Activated CD8-positive, alpha-beta memory T cell treated with anti-CD3 and anti-CD28 coated beads for 36 hours (primary cell): ENCODE results near the gene CEP295NL. TPM values are rescaled to one million over a fixed set of nuclear protein-coding genes. Genes with fewer than 3 reads are reported as not detected.
"Not testable (repeated sequence)": the region's sequence is repeated elsewhere in the genome, so short reads cannot be mapped to it uniquely, and the experiment has no call there.

Source experiments
- CTCF ChIA-PET: fragments of 350-600 bp; sonication (Branson Sonifier 250); formaldehyde crosslinking; loops from one replicate; lab custom pipeline; 2021; ENCODE audit warnings: antibody characterized with exemption; lab: Charles Lee
- POLR2A ChIA-PET: fragments of 350-600 bp; sonication (Branson Sonifier 250); formaldehyde crosslinking; loops from one replicate; lab custom pipeline; 2021; ENCODE audit warnings: antibody characterized with exemption; lab: Charles Lee
- total RNA-seq, 2 experiments: library from RNA; stranded (reverse); gene quantifications; one replicate each; pipeline ENCODE4 v1.2.3, GENCODE V29; 2021

CEP295NL gene
- total RNA-seq, 2 experiments from 2014 or later = not detected

DNA sequence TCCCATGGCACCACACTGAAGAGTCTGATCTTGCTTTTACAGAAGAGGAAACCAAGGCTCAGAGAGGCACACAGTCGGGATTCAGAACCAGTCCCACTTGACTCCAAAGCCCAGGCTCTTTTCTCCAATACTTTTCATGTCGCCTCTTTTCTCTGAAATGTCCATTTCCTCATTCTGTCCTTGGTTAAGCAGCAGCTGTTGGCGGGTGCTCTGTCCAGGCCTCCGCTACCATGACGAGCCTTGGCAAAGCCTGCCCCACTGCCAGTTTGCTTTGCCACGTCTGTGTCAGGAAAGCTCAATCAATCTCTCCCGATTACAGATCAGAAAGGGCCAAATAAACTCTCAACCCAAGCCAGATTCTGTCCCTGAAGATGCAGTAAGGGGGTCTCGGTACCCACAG, 9.1 kb upstream of the CEP295NL start:
- CTCF ChIA-PET = no interaction called here

DNA sequence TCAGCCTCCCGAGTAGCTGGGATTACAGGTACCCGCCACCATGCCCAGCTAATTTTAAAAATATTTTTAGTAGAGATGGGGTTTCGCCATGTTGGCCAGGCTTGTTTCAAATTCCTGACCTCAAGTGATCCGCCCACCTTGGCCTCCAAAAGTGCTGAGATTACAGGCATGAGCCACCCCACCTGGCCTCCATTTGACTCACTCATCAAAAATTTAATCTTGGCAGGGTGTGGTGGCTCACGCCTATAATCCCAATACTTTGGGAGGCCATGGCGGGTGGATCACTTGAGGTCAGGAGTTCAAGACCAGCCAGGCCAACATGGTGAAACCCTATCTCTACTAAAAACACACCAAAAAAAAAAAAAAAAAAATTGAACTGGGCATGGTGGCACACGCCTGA, 8.5 kb upstream of the CEP295NL start:
- CTCF ChIA-PET, POLR2A ChIA-PET: not testable (repeated sequence)

More for the DNA sequence above, 9.1 kb upstream of the CEP295NL start:
- POLR2A ChIA-PET = no interaction called here

DNA sequence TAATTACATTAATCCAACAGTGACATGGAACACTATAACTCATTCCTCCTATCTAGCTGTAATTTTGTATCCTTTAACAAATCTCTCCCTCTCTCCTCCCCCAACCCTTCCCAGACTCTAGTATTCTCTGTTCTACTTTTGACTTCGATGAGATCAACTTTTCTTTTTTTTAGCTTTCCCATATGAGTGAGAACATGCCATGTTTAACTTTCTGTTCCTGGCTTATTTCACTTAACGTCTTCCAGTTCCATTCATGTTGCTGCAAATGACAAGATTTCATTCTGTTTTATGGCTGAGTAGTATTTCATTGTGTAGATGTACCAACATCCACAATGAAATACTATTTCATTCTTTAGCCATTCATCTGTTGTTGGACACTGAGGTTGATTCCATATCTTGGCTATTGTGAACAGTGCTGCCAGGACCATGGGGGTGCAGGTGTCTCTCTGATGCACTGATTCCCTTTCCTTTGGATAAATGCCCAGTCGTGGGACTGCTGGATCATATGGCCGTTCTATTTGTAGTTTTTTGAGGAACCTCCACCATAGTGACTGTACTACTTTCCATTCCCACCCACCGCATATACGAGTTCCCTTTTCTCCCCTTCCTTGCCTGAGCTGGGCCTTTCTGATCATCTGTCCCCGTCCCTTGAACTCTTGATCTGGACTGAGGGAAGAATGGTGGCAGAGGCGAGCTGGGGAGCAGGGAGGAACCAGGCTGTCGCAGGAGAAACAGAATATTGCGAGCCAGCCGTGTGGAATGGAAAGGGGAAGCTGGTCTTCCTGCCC, 7.7 kb upstream of the CEP295NL start:
- POLR2A ChIA-PET = no interaction called here
- CTCF ChIA-PET = interaction anchor here (1.1 kb wide), 1 partner anchor 44 kb away, joined by 3 read pairs; no protein-coding TSS in a partner anchor

DNA sequence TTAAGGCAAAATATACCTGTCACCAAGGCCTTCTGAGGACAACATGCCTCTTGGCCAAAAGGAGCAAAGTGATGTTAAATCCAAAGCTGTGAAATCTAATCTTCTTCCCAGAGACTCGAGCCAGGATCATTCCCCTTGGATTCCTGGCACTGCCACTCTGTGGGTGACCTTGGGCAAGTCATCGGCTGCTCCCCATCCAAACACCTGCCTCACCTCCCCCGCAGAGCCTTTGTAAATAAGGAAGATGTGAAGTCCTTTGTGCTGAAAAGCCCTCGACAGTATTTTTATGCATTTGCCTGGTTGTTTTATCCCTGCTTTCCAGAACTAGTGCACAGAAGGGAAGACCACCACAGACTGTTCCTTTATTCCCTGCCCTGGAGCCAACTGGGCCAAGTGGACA, 5.4 kb upstream of the CEP295NL start:
- CTCF ChIA-PET = no interaction called here
- POLR2A ChIA-PET = no interaction called here

DNA sequence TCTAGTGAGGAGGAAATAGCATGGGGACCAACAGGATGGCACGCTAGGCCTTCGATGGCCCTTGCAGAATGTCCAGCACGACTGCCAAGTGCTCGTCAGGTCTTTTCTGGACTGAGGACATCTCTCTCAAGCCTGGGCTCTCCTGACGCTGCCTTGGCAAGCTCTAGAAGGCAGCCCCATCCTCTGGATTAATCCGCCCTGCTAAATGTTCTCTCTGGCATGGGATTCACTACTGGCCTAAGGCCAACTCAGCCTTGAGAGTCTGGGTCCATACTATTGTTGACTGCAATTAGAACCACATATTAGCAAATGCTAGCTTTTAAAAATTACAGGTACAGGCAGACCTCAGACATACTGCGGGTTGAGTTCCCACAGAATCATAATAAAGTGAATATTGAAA, 2.5 kb upstream of the CEP295NL start:
- POLR2A ChIA-PET = no interaction called here

DNA sequence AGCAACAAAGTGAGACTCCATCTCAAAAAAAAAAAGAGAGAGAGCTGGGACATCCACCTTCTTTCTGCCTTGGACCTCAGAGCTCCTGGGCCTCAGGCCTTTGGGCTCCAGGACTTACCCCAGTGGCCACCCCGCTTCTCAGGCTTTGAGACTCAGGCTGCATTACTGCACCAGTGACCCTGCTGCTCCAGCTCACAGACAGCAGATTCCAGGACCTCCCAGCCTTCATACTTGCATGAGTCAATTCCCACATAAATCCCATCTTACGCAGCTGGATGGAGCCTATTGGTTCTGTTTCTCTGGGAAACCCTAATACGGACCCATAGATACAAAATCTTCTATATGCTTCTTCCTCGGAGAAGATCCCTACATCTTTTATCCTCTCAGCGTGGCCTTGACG, 2.1 kb upstream of the CEP295NL start:
- ChIA-PET POLR2A (no interaction called here), CTCF (interaction anchor here (0.6 kb wide), 2 partner anchors 9 to 198 kb away, joined by 3 read pairs; no protein-coding TSS in a partner anchor)

More for the DNA sequence above, 2.5 kb upstream of the CEP295NL start:
- CTCF ChIA-PET = no interaction called here

DNA sequence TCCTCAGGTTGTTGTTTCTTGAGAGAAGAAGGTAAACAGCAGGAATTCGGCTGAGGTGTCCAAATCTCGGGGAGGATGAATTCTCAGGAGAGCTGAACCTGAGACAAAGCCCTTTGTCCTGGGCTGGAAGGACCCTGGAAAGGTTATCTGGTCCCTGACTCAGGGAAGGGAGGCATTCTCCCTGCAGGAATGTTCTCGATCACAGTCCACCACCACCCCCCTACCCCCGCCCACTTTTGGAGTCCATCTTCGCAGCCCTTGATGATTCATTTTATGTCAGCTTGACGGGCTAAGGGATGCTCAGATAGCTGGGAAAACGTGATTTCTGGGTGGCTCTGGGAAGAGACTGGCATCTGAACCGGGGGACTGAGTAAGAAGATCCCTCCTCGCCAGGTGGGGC, 1.4 kb upstream of the CEP295NL start:
- POLR2A ChIA-PET = no interaction called here
- CTCF ChIA-PET = interaction anchor here (0.6 kb wide), 1 partner anchor 10 kb away, joined by 3 read pairs; no protein-coding TSS in a partner anchor

DNA sequence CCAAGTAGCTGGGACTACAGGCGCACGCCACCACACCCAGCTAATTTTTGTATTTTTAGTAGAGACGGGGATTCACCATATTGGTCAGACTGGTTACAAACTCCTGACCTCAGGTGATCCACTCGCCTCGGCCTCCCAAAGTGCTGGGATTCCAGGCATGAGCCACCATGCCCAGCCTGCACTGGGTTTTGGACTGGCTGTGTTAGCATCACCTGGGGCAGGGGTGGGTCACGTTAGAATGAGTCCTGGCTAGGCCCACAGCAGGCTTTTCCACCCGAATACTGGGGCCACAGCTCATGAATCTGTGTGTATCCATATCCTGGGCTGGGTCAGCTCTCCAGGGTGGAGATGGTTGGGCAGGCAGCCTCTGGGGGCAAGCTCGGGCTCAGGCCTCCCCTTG, 770 bp downstream of the CEP295NL start:
- CTCF ChIA-PET = interaction anchor here (1.5 kb wide), 1 partner anchor 69 kb away, joined by 3 read pairs; no protein-coding TSS in a partner anchor
- POLR2A ChIA-PET = not testable (repeated sequence)

DNA sequence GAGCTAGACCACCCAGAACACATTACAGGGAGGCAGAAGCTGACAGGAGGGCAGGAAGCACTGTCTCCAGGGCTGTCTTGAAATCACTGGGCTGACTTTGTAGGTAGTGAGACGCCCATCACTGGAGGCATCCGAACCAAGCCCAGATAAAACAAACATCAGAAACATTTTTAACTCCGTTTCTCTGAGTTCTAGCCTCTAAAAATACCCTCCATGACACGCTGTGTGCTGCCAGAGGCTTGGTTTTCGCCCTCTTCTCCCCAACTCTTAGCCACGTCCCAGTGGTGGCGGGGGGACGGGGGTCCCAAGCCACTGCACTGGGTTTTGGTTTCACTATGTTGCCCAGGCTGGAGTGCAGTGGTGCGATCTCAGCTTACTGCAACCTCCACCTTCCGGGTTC, 1.2 kb downstream of the CEP295NL start:
- ChIA-PET CTCF (interaction anchor here (1.5 kb wide), 1 partner anchor 69 kb away, joined by 3 read pairs; no protein-coding TSS in a partner anchor), POLR2A (no interaction called here)

DNA sequence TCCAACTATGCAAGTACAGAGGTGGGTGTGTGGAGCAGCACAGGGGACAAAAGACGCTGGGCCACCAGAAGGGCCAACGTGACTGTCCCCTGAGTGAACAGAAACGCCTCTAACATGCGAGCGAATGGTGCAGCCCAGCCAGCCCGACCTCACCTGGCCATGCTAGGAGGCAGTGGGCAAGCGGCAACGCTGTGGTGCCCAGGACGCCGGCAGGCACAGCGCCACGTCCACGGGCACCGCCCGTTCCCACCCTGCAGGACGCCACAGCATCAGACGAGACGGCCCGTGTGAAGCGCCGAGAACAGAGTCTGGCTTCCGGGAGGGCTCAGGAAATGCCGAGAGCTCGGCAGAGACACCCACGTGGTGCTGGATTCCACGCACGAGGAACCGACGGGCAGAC, 2.2 kb downstream of the CEP295NL start:
- CTCF ChIA-PET = no interaction called here
- POLR2A ChIA-PET = no interaction called here

DNA sequence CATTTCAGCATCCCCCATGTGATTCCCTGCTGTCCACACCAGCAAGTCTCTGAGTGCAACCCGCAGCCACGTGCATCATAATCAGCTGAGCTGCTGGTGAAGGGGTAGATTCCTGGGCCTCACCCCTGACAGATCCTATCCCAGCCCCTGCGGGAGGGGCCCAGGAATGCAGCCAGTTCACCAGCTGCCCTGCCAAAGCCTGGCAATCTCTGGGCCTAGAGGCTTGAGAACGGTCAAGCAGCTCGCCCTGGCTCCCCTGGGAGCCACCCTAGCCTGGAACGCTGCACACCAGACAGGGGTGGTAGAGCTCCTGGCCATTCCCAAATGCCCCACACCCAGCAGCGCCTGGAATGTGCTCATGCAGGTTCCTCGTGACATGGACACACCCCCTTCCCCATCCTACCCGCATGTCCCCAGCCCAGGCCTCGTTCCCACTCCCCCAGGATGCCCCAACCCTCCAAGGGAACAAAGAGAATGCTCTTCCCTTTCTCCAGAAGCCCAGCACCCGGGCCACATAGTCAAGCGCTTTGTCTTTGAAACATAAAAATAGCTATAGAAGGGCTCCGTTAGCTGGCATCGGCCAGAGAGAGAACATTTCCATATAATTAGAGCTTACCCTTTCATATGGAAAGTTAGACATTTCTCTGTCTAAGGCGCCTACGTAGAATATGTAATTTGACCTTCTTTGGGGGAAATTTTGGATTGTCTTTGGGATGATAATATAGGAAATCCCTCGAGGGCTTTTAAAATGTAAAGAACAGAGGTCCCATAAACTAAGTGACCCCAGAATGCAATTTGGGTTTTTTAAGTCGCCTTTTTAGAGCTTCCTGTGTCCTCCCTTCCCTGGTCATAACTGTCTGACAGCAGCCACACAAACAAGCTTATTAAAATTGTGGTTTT, 3.4 kb downstream of the CEP295NL start:
- POLR2A ChIA-PET = no interaction called here

DNA sequence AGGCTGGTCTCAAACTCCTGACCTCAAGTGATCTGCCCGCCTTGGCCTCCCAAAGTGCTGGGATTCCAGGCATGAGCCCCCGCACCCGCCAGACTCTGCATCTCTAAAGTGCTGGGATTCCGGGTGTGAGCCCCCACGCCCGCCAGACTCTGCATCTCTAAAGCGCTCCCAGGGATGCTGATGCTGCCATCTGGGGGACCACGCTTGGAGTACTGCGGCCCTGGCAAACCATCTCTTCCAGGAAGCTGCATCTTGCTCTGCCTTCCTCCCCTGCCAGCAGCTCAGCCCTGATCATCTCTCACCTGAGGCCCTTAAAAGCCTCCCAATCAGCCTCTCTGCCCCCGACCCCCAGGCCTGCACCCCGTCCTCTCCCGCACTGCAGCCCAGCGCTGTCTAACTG, 4.1 kb downstream of the CEP295NL start:
- CTCF ChIA-PET = no interaction called here
- POLR2A ChIA-PET = no interaction called here

More for the DNA sequence above, 3.4 kb downstream of the CEP295NL start:
- CTCF ChIA-PET = no interaction called here

DNA sequence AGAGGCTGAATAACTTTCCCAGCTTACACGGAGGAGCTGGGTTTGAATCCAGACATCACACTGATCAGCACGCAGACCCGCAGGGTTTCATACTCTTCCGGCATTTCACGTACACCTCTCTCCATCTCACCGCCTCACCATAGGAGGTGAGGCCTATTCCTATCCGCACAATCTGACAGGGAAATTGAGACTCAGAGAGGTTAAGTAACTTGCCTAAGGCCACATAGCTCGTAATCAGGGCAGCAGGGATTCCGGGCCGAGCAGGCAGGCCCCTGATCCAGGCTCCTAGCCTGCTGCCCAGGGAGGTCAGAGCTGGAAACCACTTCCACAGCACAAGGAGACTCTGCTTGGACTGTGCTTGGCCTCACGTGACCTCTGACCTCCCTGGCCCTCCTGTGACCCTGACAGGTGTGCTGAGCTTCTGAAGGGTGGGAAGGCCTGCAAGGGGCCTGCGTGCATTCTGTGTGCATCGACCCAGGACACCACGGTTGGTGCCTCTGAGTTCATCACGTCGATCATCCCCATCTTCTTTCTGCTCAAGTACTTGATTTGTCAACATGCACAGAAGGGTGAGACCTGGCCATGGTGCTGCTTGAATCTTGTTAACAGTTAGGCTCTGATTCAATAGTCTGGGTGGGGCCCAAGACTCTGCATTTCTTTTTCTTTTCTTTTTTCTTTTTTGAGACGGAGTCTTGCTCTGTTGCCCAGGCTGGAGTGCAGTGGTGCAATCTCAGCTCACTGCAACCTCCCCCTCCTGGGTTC, 4.7 kb downstream of the CEP295NL start:
- ChIA-PET POLR2A (no interaction called here), CTCF (no interaction called here)

DNA sequence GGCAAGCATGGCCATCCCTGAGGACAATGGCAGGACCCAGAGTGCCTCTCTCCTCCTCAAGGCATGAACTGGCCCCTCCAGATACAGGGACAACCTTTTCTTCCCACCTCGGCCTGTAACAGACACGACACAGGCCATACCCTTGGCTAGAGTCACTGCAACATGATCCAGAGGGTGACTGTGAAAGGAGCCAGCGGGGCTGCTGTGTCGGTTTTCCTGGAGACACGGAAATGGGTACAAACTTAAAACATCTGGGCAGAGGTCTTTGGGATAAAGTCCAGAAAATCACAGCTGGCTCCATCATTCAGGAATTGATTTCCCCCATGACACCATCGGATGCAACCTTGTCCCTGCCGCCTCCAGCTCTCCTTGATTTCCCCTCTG, 5.3 kb downstream of the CEP295NL start:
- ChIA-PET POLR2A (no interaction called here), CTCF (no interaction called here)

DNA sequence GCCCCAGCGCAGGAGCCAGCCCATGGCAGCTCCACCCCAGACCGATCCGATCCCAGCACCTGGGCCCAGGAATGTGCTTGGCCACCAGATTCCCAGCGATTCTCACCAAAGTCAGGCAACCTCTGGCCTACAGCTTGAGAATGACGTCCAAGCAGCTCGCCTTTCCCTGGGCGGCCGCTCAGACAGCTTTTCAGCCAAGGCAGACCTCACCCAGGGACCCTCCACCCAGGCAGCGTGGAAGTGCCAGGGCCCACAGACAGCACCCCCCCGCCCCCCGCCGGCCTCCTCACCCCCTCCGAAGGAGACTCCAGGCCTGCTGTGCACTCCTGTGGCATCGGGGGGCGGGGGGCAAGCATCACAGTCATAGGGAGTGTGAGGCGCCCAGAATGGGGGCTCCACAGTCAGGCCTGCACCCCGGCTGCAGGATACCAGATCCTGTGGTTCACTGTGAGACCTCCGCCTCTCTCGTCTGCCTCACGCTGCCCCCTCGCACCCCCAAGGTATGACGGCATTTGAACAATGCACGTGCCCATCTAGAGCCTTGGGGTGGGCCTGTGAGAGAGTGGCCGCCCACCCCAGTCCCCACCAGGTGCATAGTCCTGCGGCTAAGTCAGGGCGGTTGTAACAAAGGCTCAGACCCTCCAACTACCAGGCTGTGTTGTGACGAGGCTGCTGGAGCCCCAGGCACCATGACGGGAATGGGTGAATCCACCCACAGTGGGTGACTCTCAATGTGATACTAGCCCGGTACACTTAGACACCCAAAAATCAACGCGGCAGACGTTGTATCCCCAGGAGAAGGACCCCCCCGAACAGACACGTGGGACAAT, 6.0 kb downstream of the CEP295NL start:
- POLR2A ChIA-PET = no interaction called here
- CTCF ChIA-PET = no interaction called here

DNA sequence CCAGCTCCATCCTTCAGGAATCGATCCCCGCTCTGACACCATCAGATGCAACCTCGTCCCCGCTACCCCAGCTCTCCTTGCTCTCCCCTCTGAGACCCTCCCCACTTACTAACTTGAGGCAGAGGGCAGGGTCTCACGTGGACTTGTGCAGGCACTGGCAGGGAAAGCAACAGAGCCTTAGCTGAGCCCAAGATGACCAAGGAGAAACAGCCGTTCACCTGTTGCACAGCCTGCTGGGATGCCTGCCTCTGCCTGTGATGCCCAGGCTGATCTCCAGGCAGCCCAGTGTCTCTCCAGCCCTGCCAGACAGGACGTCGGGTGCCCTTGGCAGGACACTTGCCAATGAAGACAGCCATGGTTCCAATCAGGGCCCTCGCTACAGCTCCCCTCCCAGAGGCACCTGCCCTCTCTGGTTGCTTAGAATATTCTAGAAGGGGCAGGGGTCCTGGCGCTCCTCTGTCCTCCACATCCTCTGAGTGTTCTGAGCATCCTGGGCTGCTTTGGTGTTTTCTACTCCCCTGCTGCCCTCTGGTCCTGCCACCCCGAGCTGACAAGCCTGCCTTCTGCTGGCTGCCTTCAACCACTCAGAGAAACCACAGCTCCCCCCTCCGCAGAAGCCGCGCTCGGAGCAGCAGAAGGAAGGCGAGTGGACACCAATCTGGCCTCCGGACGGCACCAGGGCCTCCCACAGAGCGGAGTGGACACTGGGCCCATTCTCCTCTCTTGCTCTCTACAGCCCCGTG, 6.7 kb downstream of the CEP295NL start:
- POLR2A ChIA-PET = no interaction called here
- CTCF ChIA-PET = no interaction called here

DNA sequence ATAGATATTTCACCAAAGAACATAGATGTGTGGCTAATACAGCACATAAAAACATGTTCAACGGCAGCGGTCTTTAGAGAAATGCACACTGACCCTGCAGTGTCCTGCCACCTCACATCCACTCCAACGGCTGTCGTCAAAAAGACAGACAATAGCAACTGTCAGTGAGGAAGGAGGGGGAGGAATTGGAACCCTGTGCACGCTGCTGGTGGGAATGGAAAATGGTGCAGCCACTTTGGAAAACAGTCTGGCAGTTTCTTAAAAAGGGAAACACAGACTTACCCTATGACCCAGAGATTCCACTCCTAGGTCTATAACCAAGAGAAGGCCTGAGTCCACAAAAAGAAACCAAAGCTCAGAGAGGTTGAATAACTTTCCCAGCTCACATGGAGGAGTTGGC, 7.7 kb downstream of the CEP295NL start:
- POLR2A ChIA-PET = no interaction called here
- CTCF ChIA-PET = no interaction called here

DNA sequence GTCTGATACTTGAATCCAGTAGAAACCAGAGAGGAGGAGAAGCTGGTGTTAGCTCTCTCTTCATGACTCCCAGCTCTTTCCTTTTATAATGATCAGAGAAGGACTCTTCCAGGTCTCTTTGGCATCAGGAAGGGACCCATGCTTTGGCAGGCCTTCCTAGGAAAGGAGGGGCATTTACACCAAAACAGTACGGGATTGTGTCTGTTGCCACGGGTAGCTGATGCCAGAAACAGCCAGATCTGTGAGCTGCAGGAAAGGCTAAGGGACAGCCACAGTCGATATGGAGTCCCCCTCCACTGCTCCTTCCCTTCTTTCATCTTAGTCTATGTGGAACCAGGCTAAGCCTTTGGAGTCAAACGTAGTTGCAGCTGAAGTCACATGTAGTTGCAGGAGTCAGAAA, 9.3 kb downstream of the CEP295NL start:
- ChIA-PET CTCF (no interaction called here), POLR2A (no interaction called here)
